ENCODE results near the gene CTDP1.

The CTDP1 gene

GRCh38 chr18:79641722-79642497 is 37.7 kb upstream of the CTDP1 start:
- Histone ChIP-seq H3K36me3 (no peaks in the 10 kb centered on the region), H3K27ac (peak overlapping the region in 4 of 11 experiments; percentile 6 to 52 (median 46); a peak in 4 of 22 replicates), H3K4me1 (peaks cover 20 to 32% (median 25%) of the 10 kb centered on the region in 10 experiments), H3K4me3 (no peak overlapping the region), H3K9ac (no peak overlapping the region), H3K4me2 (peak overlapping the region in 10 of 11 experiments; percentile 68 to 88 (median 80); a peak in 16 of 22 replicates), H3K27me3 (no peaks in the 10 kb centered on the region), H3K9me3 (replicated peaks in 1 of 11) (0 out of 22 replicates have a peak, but pooled peaks cover 0 to 5% (median 0%) of the 10 kb centered on the region in 11 experiments), H4K20me1 (no peaks in the 10 kb centered on the region; a peak in 2 of 22 replicates)
- no peak for TF ChIP-seq Cebpa-rat (IDR thresholded peaks at IDR 0.05)

DNA sequence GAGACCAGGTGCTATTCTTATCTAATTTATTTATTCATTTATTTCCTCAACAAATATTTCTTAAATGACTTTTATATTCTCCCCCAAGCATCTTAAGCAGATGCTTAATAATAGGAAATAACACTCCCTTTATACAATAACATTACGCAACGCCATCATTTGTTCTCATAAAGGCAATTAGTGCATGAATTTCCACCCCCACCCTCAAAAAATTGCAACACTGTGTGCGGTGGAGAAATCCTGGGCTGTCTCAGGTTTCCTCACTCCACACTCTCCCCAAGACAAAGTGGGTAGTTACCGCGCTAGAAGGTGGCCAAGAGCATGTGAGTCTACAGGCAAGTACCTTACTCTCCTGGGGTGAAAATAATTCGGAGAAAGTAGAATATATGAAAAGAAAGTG is 37.0 kb upstream of the CTDP1 start:
- TF ChIP-seq Cebpa-rat (IDR thresholded peaks at IDR 0.05), result peak in 9 of 11 experiments; percentile 36 to 84 (median 77); a peak in 14 of 22 replicates
- no peak overlapping the region for H3K4me3 ChIP-seq
- H3K9me3 ChIP-seq (replicated peaks in 1 of 11), result 0 out of 22 replicates have a peak, but pooled peaks cover 0 to 3% (median 0%) of the 10 kb centered on the region in 11 experiments
- peak overlapping the region in 6 of 11 experiments; percentile 13 to 65 (median 53); a peak in 7 of 22 replicates for H3K9ac ChIP-seq
- H3K4me2 ChIP-seq, result peak overlapping the region; percentile 68 to 88 (median 80)
- H3K36me3 ChIP-seq, result no peaks in the 10 kb centered on the region
- H3K27me3 ChIP-seq, result no peaks in the 10 kb centered on the region
- H3K27ac ChIP-seq, result peak overlapping the region in 7 of 11 experiments; percentile 0 to 69 (median 43); a peak in 8 of 22 replicates
- H4K20me1 ChIP-seq, result no peaks in the 10 kb centered on the region; a peak in 1 of 22 replicates
- H3K4me1 ChIP-seq, result peaks cover 20 to 32% (median 25%) of the 10 kb centered on the region in 10 experiments

DNA sequence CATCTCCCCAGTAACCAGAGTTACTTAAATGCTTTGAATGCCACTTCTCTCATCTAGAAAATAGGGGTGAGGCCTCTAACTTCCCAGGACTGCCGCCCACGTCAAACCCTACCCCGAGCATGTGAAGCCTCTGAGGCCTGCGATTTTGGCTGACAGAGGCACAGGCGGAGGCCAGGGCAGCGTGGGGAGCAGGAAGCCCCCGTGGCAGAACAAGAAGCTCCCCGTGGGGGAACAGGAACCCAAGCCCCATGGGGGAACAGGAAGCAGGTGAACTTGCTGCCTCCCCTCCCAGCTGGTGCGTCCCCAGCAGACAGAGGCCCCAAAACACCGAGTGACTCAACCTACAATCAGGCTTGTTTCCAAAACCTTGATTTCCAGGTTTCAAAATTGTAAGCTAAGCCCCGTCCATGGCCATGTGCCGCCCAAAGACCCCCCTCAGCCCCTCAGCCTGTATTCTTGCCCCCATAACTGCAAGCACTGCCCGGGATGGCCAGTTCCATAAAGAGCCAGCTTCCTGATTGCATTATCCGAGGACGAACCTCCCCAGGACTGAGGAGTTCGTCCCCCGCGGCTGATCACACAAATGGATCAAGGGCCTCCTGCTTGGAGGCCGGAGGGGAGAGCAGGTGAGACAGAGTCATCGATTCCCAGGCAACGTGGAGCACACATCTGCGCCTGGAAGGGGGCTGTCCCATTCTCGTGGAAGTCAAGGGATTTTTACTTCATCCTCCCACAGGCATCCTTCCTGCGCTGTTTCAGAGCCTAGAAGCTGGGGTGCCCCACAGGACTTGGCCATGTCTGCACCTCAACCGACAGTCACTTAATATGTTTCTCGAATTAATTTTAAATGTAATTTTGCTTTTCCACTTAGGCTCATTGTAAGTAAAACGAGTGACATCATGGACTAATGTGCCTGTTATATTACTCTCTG is 36.3 kb upstream of the CTDP1 start:
- Histone ChIP-seq H3K27me3 (no peaks in the 10 kb centered on the region), H3K9me3 (replicated peaks in 1 of 11) (no peaks in the 10 kb centered on the region), H4K20me1 (no peaks in the 10 kb centered on the region; a peak in 1 of 22 replicates), H3K4me3 (no peak overlapping the region), H3K36me3 (no peaks in the 10 kb centered on the region), H3K27ac (peak overlapping the region in 8 of 11 experiments; percentile 0 to 69 (median 45); a peak in 12 of 22 replicates), H3K4me1 (peaks cover 20 to 32% (median 25%) of the 10 kb centered on the region in 10 experiments), H3K4me2 (peak overlapping the region; percentile 68 to 88 (median 80)), H3K9ac (peak overlapping the region in 8 of 11 experiments; percentile 1 to 65 (median 47); a peak in 10 of 22 replicates)
- TF ChIP-seq Cebpa-rat (IDR thresholded peaks at IDR 0.05), result no peak

DNA sequence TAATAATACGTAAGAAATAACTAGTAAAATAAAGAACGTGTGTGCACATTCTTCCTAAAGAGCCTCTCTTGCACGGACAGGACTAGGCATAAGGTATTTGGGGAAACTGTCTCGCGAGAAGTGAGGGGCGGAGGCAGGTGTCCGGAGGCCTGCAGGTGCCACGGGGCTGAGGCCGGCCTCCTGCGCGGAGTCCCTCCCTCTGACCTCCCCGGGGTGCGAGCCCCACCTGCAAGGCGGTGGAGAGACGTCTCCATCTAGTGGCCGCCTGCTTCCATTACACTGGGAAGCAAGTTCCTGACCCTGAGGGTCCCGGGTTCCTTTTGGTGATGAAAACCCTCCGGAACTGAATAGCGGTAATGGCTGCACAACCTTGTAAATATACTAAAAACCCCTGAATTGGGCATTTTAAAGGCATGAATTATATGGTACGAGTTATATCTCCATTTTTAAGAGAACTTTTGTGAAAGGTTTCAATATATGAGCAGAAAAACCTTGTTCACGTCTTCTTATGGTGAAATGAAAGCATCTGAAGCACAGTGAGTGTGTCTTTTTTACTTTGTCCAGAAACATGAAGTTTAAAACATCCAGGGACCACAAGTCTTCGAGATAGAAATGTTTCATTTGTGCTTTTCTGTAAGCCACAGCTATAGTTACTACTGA is 35.5 kb upstream of the CTDP1 start:
- H3K4me1 ChIP-seq, result peaks cover 20 to 32% (median 25%) of the 10 kb centered on the region in 10 experiments
- no peak overlapping the region for H3K27ac ChIP-seq
- no peak overlapping the region for H3K9ac ChIP-seq
- H3K36me3 ChIP-seq, result no peaks in the 10 kb centered on the region
- no peak overlapping the region for H3K4me3 ChIP-seq
- H3K27me3 ChIP-seq, result no peaks in the 10 kb centered on the region
- H3K9me3 ChIP-seq (replicated peaks in 1 of 11), result no peaks in the 10 kb centered on the region
- TF ChIP-seq Cebpa-rat (IDR thresholded peaks at IDR 0.05), result no peak
- peak overlapping the region; percentile 68 to 88 (median 80); a peak in 21 of 22 replicates for H3K4me2 ChIP-seq
- no peaks in the 10 kb centered on the region; a peak in 1 of 22 replicates for H4K20me1 ChIP-seq

DNA sequence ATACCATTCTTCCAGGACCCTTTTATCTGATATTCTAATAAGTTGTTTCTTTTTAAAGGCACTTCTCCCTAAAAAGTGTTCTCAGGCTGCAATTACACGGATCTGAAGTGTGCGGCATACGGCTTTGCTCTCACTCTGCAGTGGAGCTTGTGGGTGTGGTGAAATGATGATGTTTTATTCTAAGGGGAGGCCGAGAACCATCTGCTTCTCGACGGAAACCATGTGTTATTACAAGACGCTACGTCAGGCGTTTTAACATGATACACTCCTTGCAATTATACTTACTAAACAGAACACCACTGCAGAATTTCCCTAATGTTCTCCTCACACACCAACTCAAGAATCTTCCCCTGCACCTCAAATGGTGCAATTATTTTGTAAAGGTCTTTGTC is 34.9 kb upstream of the CTDP1 start:
- Histone ChIP-seq H3K4me3 (no peak overlapping the region), H3K4me2 (no peak overlapping the region), H3K4me1 (peaks cover 20 to 32% (median 25%) of the 10 kb centered on the region in 10 experiments), H3K36me3 (no peaks in the 10 kb centered on the region), H3K9me3 (replicated peaks in 1 of 11) (no peaks in the 10 kb centered on the region), H3K27ac (no peak overlapping the region), H3K27me3 (no peaks in the 10 kb centered on the region), H4K20me1 (no peaks in the 10 kb centered on the region; a peak in 1 of 22 replicates), H3K9ac (no peak overlapping the region)
- TF ChIP-seq Cebpa-rat (IDR thresholded peaks at IDR 0.05), result no peak

- no peak for TF ChIP-seq Cebpa-rat (IDR thresholded peaks at IDR 0.05)
- no peaks in the 10 kb centered on the region; a peak in 1 of 22 replicates for H4K20me1 ChIP-seq
- H3K4me2 ChIP-seq, result no peak overlapping the region
- no peaks in the 10 kb centered on the region for H3K36me3 ChIP-seq
- H3K9me3 ChIP-seq (replicated peaks in 1 of 11), result no peaks in the 10 kb centered on the region
- H3K9ac ChIP-seq, result no peak overlapping the region
- H3K27ac ChIP-seq, result no peak overlapping the region
- no peak overlapping the region for H3K4me3 ChIP-seq
- peaks cover 20 to 29% (median 25%) of the 10 kb centered on the region in 10 experiments for H3K4me1 ChIP-seq
- no peaks in the 10 kb centered on the region for H3K27me3 ChIP-seq
These were observed 34.2 kb upstream of the CTDP1 start for GRCh38 chr18:79645291-79645983.

GRCh38 chr18:79647307-79647706 is 32.3 kb upstream of the CTDP1 start:
- TF ChIP-seq Cebpa-rat (IDR thresholded peaks at IDR 0.05), result no peak
- no peak overlapping the region for H3K9ac ChIP-seq
- no peak overlapping the region for H3K27ac ChIP-seq
- H4K20me1 ChIP-seq, result no peaks in the 10 kb centered on the region; a peak in 1 of 22 replicates
- no peaks in the 10 kb centered on the region for H3K27me3 ChIP-seq
- H3K4me2 ChIP-seq, result no peak overlapping the region
- no peaks in the 10 kb centered on the region for H3K36me3 ChIP-seq
- no peak overlapping the region for H3K4me3 ChIP-seq
- H3K9me3 ChIP-seq (replicated peaks in 1 of 11), result no peaks in the 10 kb centered on the region
- H3K4me1 ChIP-seq, result peaks cover 16 to 22% (median 18%) of the 10 kb centered on the region in 10 experiments

DNA sequence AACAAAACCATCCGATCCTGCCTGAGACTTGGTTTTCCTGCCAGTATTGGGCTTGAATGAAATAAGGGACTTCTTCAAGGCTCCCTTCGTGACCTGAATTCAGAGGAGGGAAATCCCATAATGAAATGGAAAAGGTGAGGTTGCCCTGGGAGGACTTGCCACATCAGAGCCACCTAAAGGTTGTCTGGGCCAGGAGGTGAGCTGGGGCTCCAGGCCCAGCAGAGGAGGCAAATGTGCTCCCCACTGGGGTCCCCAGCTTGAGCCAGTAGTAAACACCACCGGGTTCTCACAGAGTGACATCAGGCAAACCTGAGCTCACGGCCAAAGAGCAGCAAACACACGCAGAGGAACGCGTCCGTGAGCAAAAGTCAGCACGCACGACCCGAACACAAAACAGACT is 28.6 kb upstream of the CTDP1 start:
- Histone ChIP-seq H3K36me3 (0 out of 22 replicates have a peak, but pooled peaks cover 0 to under 1% (median 0%) of the 10 kb centered on the region in 11 experiments), H3K4me1 (0 out of 20 replicates have a peak, but pooled peaks cover 0 to 4% (median 0%) of the 10 kb centered on the region in 10 experiments), H3K27me3 (no peaks in the 10 kb centered on the region), H3K9me3 (replicated peaks in 1 of 11) (peaks cover 5 to 13% (median 9%) of the 10 kb centered on the region in 11 experiments; a peak in 20 of 22 replicates), H3K4me2 (no peak overlapping the region), H4K20me1 (no peaks in the 10 kb centered on the region), H3K4me3 (no peak overlapping the region), H3K27ac (no peak overlapping the region), H3K9ac (no peak overlapping the region)
- no peak for TF ChIP-seq Cebpa-rat (IDR thresholded peaks at IDR 0.05)
